ENCODE data around the gene TCAIM. TPM values are rescaled to one million over a fixed set of nuclear protein-coding genes. Genes with fewer than 3 reads are reported as not detected.

The TCAIM gene
- total RNA-seq, 3 donors from 2014 or later (not counting 1 experiment from before 2014, with no cell fraction given), result 10.9 to 11.2 (median 11.0) TPM

GRCh38 chr3:44355362-44356033 lies 16.9 kb downstream of the TCAIM start:
- TF ChIP-seq CTCF (IDR thresholded peaks at IDR 0.05), result no peak
- Mint-ChIP-seq H3K9me3 (no peaks in the 10 kb centered on the region), H3K36me3 (no peaks in the 10 kb centered on the region), H3K27ac (no peak overlapping the region), H3K4me3 (no peak overlapping the region), H3K27me3 (ENCODE audit: low read depth in 2 of 2) (no peaks in the 10 kb centered on the region), H3K4me1 (peaks cover 9 to 18% of the 10 kb centered on the region in 2 donors)
- intact Hi-C loops (cut with micrococcal nuclease), result no loop called here
- H3K36me3 ChIP-seq (ENCODE audit: control insufficient read depth, insufficient read depth, low read length), result peaks cover 8% of the 10 kb centered on the region
- 90% methylated on average over 2 of the region's 2 CpGs for WGBS (ENCODE audit: insufficient coverage)
- no peaks in the 10 kb centered on the region for H3K27me3 ChIP-seq (ENCODE audit: control insufficient read depth, insufficient read depth, low read length)
- no peak overlapping the region for H3K4me3 ChIP-seq (ENCODE audit: low read length)
- no peak for DNase-seq
- no peak for ATAC-seq
- no peaks in the 10 kb centered on the region for H3K9me3 ChIP-seq (ENCODE audit: control insufficient read depth, insufficient read depth, low read length)
- H3K27ac ChIP-seq (ENCODE audit: low read length), result no peak overlapping the region
- no peaks in the 10 kb centered on the region for H3K4me1 ChIP-seq (ENCODE audit: control insufficient read depth, insufficient read depth, low read length)

- Mint-ChIP-seq H3K27me3 (ENCODE audit: low read depth in 2 of 2) (no peaks in the 10 kb centered on the region), H3K27ac (no peak overlapping the region), H3K4me1 (peaks cover 1 to 11% of the 10 kb centered on the region in 2 donors), H3K36me3 (no peaks in the 10 kb centered on the region), H3K9me3 (no peaks in the 10 kb centered on the region), H3K4me3 (no peak overlapping the region)
- no peaks in the 10 kb centered on the region for H3K4me1 ChIP-seq (ENCODE audit: control insufficient read depth, insufficient read depth, low read length)
- WGBS (ENCODE audit: insufficient coverage), result 98% methylated on average over 2 of the region's 3 CpGs
- no peak overlapping the region for H3K4me3 ChIP-seq (ENCODE audit: low read length)
- TF ChIP-seq CTCF (IDR thresholded peaks at IDR 0.05), result no peak
- no peak overlapping the region for H3K27ac ChIP-seq (ENCODE audit: low read length)
- H3K9me3 ChIP-seq (ENCODE audit: control insufficient read depth, insufficient read depth, low read length), result no peaks in the 10 kb centered on the region
- intact Hi-C loops (cut with micrococcal nuclease), result no loop called here
- H3K36me3 ChIP-seq (ENCODE audit: control insufficient read depth, insufficient read depth, low read length), result peaks cover 8% of the 10 kb centered on the region
- no peaks in the 10 kb centered on the region for H3K27me3 ChIP-seq (ENCODE audit: control insufficient read depth, insufficient read depth, low read length)
- ATAC-seq, result no peak
- DNase-seq, result no peak
Observed at GRCh38 chr3:44359146-44359751, 20.7 kb downstream of the TCAIM start.

GRCh38 chr3:44363591-44363990 lies 25.0 kb downstream of the TCAIM start:
- peaks cover 6% of the 10 kb centered on the region for H3K36me3 ChIP-seq (ENCODE audit: control insufficient read depth, insufficient read depth, low read length)
- H3K9me3 ChIP-seq (ENCODE audit: control insufficient read depth, insufficient read depth, low read length), result no peaks in the 10 kb centered on the region
- H3K27ac Mint-ChIP-seq, result no peak overlapping the region
- intact Hi-C loops (cut with micrococcal nuclease), result no loop called here
- no peak overlapping the region for H3K4me3 Mint-ChIP-seq
- no peak for TF ChIP-seq CTCF (IDR thresholded peaks at IDR 0.05)
- H3K4me1 Mint-ChIP-seq, result peaks cover 0 to 5% of the 10 kb centered on the region in 2 donors
- H3K4me3 ChIP-seq (ENCODE audit: low read length), result no peak overlapping the region
- H3K27ac ChIP-seq (ENCODE audit: low read length), result no peak overlapping the region
- H3K9me3 Mint-ChIP-seq, result no peaks in the 10 kb centered on the region
- no peak for DNase-seq
- ATAC-seq, result no peak
- H3K36me3 Mint-ChIP-seq, result no peaks in the 10 kb centered on the region
- no peaks in the 10 kb centered on the region for H3K27me3 ChIP-seq (ENCODE audit: control insufficient read depth, insufficient read depth, low read length)
- H3K4me1 ChIP-seq (ENCODE audit: control insufficient read depth, insufficient read depth, low read length), result no peaks in the 10 kb centered on the region
- 100% methylated on average over 1 of the region's 2 CpGs for WGBS (ENCODE audit: insufficient coverage)
- no peaks in the 10 kb centered on the region for H3K27me3 Mint-ChIP-seq (ENCODE audit: low read depth in 2 of 2)
